IPS-15b (cell line): ENCODE data around the gene ELN.
"Not testable (repeated sequence)": the region's sequence is repeated elsewhere in the genome, so short reads cannot be mapped to it uniquely, and the experiment has no call there.

Source experiments
- H3K27me3 ChIP-seq: one replicate; pipeline ENCODE4 v1.6.1; 2013; ENCODE audit warnings: low read length; ENCODE audit not compliant: control insufficient read depth, insufficient read depth
- H3K36me3 ChIP-seq: one replicate; pipeline ENCODE4 v1.6.1; 2013; ENCODE audit warnings: low read length; ENCODE audit not compliant: control insufficient read depth, insufficient read depth
- H3K4me1 ChIP-seq: one replicate; pipeline ENCODE4 v1.6.1; 2013; ENCODE audit warnings: mild to moderate bottlenecking, low read length; ENCODE audit not compliant: control insufficient read depth, insufficient read depth
- H3K4me3 ChIP-seq: one replicate; pipeline ENCODE4 v1.5.1; 2013; ENCODE audit warnings: low read depth, low read length
- H3K9ac ChIP-seq: one replicate; pipeline ENCODE4 v1.6.1; 2013; ENCODE audit warnings: low read depth, mild to moderate bottlenecking, low read length
- H3K9me3 ChIP-seq: one replicate; pipeline ENCODE4 v1.6.1; 2013; ENCODE audit warnings: mild to moderate bottlenecking, low read length; ENCODE audit not compliant: control insufficient read depth, insufficient read depth

The ELN gene

GRCh38 chr7:74003621-74004020 is 24.4 kb upstream of the ELN start:
- Histone ChIP-seq H3K9ac (no peak overlapping the region), H3K9me3 (no peaks in the 10 kb centered on the region), H3K4me1 (no peaks in the 10 kb centered on the region), H3K36me3 (no peaks in the 10 kb centered on the region), H3K4me3 (no peak overlapping the region), H3K27me3 (no peaks in the 10 kb centered on the region)

GRCh38 chr7:74006032-74006431 is 21.9 kb upstream of the ELN start:
- Histone ChIP-seq H3K9me3 (no peaks in the 10 kb centered on the region), H3K4me3 (no peak overlapping the region), H3K27me3 (no peaks in the 10 kb centered on the region), H3K36me3 (no peaks in the 10 kb centered on the region), H3K4me1 (no peaks in the 10 kb centered on the region), H3K9ac (no peak overlapping the region)

- Histone ChIP-seq H3K4me1 (no peaks in the 10 kb centered on the region), H3K4me3 (no peak overlapping the region), H3K9me3 (no peaks in the 10 kb centered on the region), H3K27me3 (no peaks in the 10 kb centered on the region), H3K9ac (no peak overlapping the region), H3K36me3 (no peaks in the 10 kb centered on the region)
Measured at GRCh38 chr7:74006451-74007241, 21.3 kb upstream of the ELN start.

GRCh38 chr7:74007242-74007567 is 20.8 kb upstream of the ELN start:
- no peaks in the 10 kb centered on the region for H3K36me3 ChIP-seq
- H3K9me3 ChIP-seq = no peaks in the 10 kb centered on the region
- no peaks in the 10 kb centered on the region for H3K4me1 ChIP-seq
- no peak overlapping the region for H3K4me3 ChIP-seq
- no peak overlapping the region for H3K9ac ChIP-seq
- H3K27me3 ChIP-seq = no peaks in the 10 kb centered on the region

- H3K36me3 ChIP-seq = no peaks in the 10 kb centered on the region
- no peaks in the 10 kb centered on the region for H3K27me3 ChIP-seq
- H3K9me3 ChIP-seq = no peaks in the 10 kb centered on the region
- H3K4me1 ChIP-seq = no peaks in the 10 kb centered on the region
- H3K9ac ChIP-seq = no peak overlapping the region
- no peak overlapping the region for H3K4me3 ChIP-seq
Measured at GRCh38 chr7:74008687-74009086, 19.3 kb upstream of the ELN start.

- no peak overlapping the region for H3K9ac ChIP-seq
Measured at GRCh38 chr7:74009719-74010118, 18.3 kb upstream of the ELN start.

GRCh38 chr7:74010407-74010806 is 17.6 kb upstream of the ELN start:
- no peaks in the 10 kb centered on the region for H3K27me3 ChIP-seq
- no peaks in the 10 kb centered on the region for H3K9me3 ChIP-seq
- no peak overlapping the region for H3K4me3 ChIP-seq
- no peaks in the 10 kb centered on the region for H3K4me1 ChIP-seq
- no peaks in the 10 kb centered on the region for H3K36me3 ChIP-seq
- no peak overlapping the region for H3K9ac ChIP-seq

More at GRCh38 chr7:74009719-74010118, 18.3 kb upstream of the ELN start:
- Histone ChIP-seq H3K9me3 (no peaks in the 10 kb centered on the region), H3K36me3 (no peaks in the 10 kb centered on the region), H3K4me3 (no peak overlapping the region), H3K27me3 (no peaks in the 10 kb centered on the region), H3K4me1 (no peaks in the 10 kb centered on the region)

GRCh38 chr7:74011421-74011820 is 16.6 kb upstream of the ELN start:
- not testable (repeated sequence) for H3K9ac ChIP-seq, H3K4me1 ChIP-seq, H3K36me3 ChIP-seq, H3K4me3 ChIP-seq, H3K27me3 ChIP-seq, H3K9me3 ChIP-seq

- no peaks in the 10 kb centered on the region for H3K4me1 ChIP-seq
- no peaks in the 10 kb centered on the region for H3K27me3 ChIP-seq
- no peaks in the 10 kb centered on the region for H3K36me3 ChIP-seq
- H3K9ac ChIP-seq = no peak overlapping the region
- no peaks in the 10 kb centered on the region for H3K9me3 ChIP-seq
- no peak overlapping the region for H3K4me3 ChIP-seq
Measured at GRCh38 chr7:74012842-74013249, 15.1 kb upstream of the ELN start.

- Histone ChIP-seq H3K27me3 (no peaks in the 10 kb centered on the region), H3K9me3 (no peaks in the 10 kb centered on the region), H3K9ac (no peak overlapping the region), H3K4me1 (no peaks in the 10 kb centered on the region), H3K4me3 (no peak overlapping the region), H3K36me3 (no peaks in the 10 kb centered on the region)
Measured at GRCh38 chr7:74013539-74014272, 14.3 kb upstream of the ELN start.

- no peaks in the 10 kb centered on the region for H3K9me3 ChIP-seq
- no peak overlapping the region for H3K9ac ChIP-seq
- no peak overlapping the region for H3K4me3 ChIP-seq
- H3K36me3 ChIP-seq = no peaks in the 10 kb centered on the region
- H3K4me1 ChIP-seq = no peaks in the 10 kb centered on the region
- no peaks in the 10 kb centered on the region for H3K27me3 ChIP-seq
Measured at GRCh38 chr7:74014931-74015330, 13.0 kb upstream of the ELN start.

- H3K4me3 ChIP-seq = no peak overlapping the region
- no peak overlapping the region for H3K9ac ChIP-seq
- H3K36me3 ChIP-seq = no peaks in the 10 kb centered on the region
- no peaks in the 10 kb centered on the region for H3K27me3 ChIP-seq
- H3K9me3 ChIP-seq = no peaks in the 10 kb centered on the region
- H3K4me1 ChIP-seq = no peaks in the 10 kb centered on the region
Measured at GRCh38 chr7:74015670-74016069, 12.3 kb upstream of the ELN start.
